K562 (cell line): ENCODE results near the gene PRSS27. TPM values are rescaled to one million over a fixed set of nuclear protein-coding genes. Genes with fewer than 3 reads are reported as not detected.

ENCODE experiments used
- CBX3 ChIP-seq, 2 experiments: IDR thresholded peaks; 1 replicate in 1 of 2; 2 replicates in 1 of 2; pipeline ENCODE4 v1.6.1; 2012; ENCODE audit warnings: inconsistent platforms in 2 of 2, low read length in 2 of 2, borderline replicate concordance in 1 of 2, control low read depth in 1 of 2
- DNMT1 ChIP-seq: fragments of 450-650 bp; IDR thresholded peaks from 2 replicates; pipeline ENCODE4 v1.6.1; 2016; ENCODE audit warnings: antibody characterized with exemption, mild to moderate bottlenecking
- MCM2 ChIP-seq: fragments of 450-650 bp; IDR thresholded peaks from 2 replicates; pipeline ENCODE4 v1.6.1; 2017; ENCODE audit warnings: low read depth, mild to moderate bottlenecking
- NFIX ChIP-seq: fragments of 250-450 bp; sonication (Bioruptor Pico); IDR thresholded peaks from 2 replicates; pipeline ENCODE4 v1.4.0; 2020; ENCODE audit warnings: low read depth, mild to moderate bottlenecking, moderate library complexity
- NONO ChIP-seq, 2 experiments: fragments of 200-400 bp in 1 of 2; fragments of 450-650 bp in 1 of 2; formaldehyde crosslinking in 1 of 2; IDR thresholded peaks; 2 replicates each; pipeline ENCODE4 v1.6.1; 2017; ENCODE audit warnings: low read depth in 2 of 2, mild to moderate bottlenecking in 2 of 2, moderate library complexity in 2 of 2, low read length in 1 of 2
- RCOR1 ChIP-seq, 2 experiments: IDR thresholded peaks; 2 replicates each; pipeline ENCODE4 v1.6.1; 2012; ENCODE audit warnings: low read depth in 2 of 2, low read length in 2 of 2, borderline replicate concordance in 1 of 2, improper control_type of control experiment in 1 of 2
- ZNF143 ChIP-seq: sonication (generic); formaldehyde crosslinking; IDR thresholded peaks from 2 replicates; pipeline ENCODE4 v1.9.0; 2022; ENCODE audit warnings: mild to moderate bottlenecking, missing genetic modification reagents
- polyA plus RNA-seq, 8 experiments: library from polyadenylated mRNA; depleted of rRNA in 4 of 8; stranded (reverse) in 5 of 8; unstranded in 3 of 8; fragments of >200 nt; fragmentation: Nextera tagmentation in 2 of 8; fragmentation: Illumina TruSeq in 1 of 8; extraction: Ambion mirVana in 2 of 8; extraction: Trizol in 1 of 8; gene quantifications; 2 replicates each; pipeline versions ENCODE4 v1.2.1 to v1.2.3, GENCODE V29; 2011 to 2014; ENCODE audit warnings: inconsistent platforms in 1 of 8, missing spikeins in 1 of 8
- total RNA-seq, 7 experiments: library from RNA; depleted of rRNA in 6 of 7; stranded (reverse); fragments of >200 nt in 6 of 7; fragmentation: Illumina TruSeq in 2 of 7; extraction: Trizol in 2 of 7; gene quantifications; 2 replicates each; pipeline versions ENCODE4 v1.2.1 to v1.2.3, GENCODE V29; 2011 to 2021; ENCODE audit warnings: low replicate concordance in 1 of 7
- TF ChIP-seq, protein P1 (sequence below), 2 experiments: fragments of 450-650 bp; IDR thresholded peaks; 2 replicates each; pipeline ENCODE4 v1.6.1; 2016; ENCODE audit warnings: mild to moderate bottlenecking in 2 of 2, borderline replicate concordance in 1 of 2, low read depth in 1 of 2, moderate library complexity in 1 of 2
- TF ChIP-seq, protein P2 (sequence below), 2 experiments: fragments of 450-650 bp; formaldehyde crosslinking in 1 of 2; IDR thresholded peaks; 2 replicates each; pipeline versions ENCODE4 v1.4.0 to v1.6.1; 2014 to 2020; ENCODE audit warnings: mild to moderate bottlenecking in 2 of 2, borderline replicate concordance in 1 of 2, low read depth in 1 of 2

Gene PRSS27
- total and polyA plus RNA-seq, 9 of the 15 experiments (the other 6 are each of a cell fraction or from before 2014, with no cell fraction given), result 0.09 to 0.20 (median 0.17) TPM; not detected in 5

DNA sequence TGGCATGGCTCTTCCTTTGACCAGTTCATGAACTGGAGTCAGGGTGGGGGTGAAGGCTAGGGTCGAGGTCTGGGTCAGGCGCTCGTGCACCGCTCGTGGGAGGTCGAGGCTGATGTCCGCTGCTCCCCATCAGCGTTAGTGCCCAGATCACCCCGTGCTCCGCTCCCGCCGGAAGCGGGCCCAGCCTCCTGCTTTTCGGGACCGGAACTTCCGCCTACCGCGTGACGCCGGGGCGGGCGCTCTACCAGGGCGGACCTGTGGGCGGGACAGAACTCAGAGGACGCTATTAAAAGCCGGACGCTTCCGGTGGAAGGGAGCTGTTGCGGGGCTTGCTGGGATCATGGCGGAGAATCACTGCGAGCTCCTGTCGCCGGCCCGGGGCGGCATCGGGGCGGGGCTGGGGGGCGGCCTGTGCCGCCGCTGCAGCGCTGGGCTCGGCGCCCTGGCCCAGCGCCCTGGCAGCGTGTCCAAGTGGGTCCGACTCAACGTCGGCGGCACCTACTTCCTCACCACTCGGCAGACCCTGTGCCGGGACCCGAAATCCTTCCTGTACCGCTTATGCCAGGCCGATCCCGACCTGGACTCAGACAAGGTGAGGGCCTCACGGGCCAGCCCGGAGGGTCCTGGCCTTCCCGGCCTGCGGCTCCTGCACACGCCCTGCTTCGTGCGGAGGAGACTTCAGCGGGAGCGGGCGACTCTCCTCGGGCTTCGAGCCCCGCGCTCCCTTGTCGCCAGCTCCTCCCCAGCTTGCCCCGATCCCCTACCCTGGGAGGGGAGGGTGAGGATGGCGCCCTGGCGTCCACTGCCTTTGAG is 37.6 kb downstream of the PRSS27 start, which contains the start of gene KCTD5 (continued):
- TF ChIP-seq, protein P1, sequence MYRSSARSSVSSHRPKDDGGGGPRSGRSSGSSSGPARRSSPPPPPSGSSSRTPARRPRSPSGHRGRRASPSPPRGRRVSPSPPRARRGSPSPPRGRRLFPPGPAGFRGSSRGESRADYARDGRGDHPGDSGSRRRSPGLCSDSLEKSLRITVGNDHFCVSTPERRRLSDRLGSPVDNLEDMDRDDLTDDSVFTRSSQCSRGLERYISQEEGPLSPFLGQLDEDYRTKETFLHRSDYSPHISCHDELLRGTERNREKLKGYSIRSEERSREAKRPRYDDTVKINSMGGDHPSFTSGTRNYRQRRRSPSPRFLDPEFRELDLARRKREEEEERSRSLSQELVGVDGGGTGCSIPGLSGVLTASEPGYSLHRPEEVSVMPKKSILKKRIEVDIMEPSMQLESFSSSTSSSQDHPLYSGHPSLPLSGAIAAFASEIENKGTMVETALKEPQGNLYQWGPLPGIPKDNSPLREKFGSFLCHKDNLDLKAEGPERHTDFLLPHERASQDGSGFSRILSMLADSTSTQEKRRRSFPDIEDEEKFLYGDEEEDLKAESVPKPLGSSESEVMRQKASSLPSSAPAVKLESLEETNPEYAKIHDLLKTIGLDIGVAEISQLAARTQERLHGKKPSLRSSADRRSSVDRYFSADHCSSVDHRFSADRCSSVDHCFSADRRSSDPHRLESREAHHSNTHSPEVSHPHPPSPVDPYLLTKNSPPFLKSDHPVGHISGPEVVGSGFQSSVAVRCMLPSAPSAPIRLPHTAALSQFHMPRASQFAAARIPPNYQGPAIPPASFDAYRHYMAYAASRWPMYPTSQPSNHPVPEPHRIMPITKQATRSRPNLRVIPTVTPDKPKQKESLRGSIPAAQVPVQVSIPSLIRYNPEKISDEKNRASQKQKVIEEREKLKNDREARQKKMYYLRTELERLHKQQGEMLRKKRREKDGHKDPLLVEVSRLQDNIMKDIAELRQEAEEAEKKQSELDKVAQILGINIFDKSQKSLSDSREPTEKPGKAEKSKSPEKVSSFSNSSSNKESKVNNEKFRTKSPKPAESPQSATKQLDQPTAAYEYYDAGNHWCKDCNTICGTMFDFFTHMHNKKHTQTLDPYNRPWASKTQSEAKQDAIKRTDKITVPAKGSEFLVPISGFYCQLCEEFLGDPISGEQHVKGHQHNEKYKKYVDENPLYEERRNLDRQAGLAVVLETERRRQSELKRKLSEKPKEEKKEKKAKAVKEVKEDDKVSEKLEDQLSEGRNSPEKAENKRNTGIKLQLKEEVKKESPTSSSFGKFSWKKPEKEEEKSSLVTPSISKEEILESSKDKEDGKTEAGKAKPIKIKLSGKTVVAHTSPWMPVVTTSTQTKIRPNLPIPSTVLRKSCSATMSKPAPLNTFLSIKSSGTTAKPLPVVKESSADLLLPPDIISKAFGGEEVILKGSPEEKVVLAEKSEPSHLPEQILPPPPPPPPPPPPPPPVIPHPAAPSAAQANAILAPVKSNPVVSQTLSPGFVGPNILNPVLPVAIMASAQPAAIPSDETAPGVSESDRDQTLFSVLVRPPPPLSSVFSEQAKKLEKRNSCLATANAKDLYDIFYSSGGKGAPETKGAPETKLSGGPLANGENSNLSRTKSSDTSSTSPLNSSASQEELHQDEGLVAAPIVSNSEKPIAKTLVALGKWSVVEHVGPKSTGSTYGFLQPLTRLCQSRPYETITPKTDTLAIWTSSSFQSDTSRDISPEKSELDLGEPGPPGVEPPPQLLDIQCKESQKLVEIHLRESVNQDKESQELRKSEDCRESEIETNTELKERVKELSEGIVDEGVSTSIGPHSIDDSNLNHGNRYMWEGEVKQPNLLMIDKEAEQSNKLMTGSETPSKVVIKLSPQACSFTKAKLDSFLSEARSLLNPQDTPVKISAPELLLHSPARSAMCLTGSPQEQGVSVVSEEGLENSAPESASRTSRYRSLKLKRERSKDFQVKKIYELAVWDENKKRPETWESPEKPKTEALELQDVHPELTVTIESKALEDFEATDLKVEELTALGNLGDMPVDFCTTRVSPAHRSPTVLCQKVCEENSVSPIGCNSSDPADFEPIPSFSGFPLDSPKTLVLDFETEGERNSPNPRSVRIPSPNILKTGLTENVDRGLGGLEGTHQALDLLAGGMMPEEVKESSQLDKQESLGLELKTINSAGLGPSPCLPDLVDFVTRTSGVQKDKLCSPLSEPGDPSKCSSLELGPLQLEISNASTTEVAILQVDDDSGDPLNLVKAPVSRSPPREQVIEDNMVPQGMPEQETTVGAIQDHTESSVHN (IDR thresholded peaks at IDR 0.05; ENCODE audit: borderline replicate concordance in 1 of 2, low read depth in 1 of 2), result 0 out of 4 replicates have a peak, but pooled peaks of 1 of the 2 experiments have one; percentile 33
- TF ChIP-seq NONO (IDR thresholded peaks at IDR 0.05; ENCODE audit: low read depth in 2 of 2, low read length in 1 of 2), result peak; percentile 89 to 91
- no peak for TF ChIP-seq NFIX
- no peak for TF ChIP-seq DNMT1
- peak in 1 of 2 experiments; percentile 68; a peak in 1 of 4 replicates for TF ChIP-seq RCOR1 (IDR thresholded peaks at IDR 0.05; ENCODE audit: borderline replicate concordance in 1 of 2, low read depth in 2 of 2, low read length in 2 of 2)
- no peak for TF ChIP-seq MCM2
- TF ChIP-seq, protein P2, sequence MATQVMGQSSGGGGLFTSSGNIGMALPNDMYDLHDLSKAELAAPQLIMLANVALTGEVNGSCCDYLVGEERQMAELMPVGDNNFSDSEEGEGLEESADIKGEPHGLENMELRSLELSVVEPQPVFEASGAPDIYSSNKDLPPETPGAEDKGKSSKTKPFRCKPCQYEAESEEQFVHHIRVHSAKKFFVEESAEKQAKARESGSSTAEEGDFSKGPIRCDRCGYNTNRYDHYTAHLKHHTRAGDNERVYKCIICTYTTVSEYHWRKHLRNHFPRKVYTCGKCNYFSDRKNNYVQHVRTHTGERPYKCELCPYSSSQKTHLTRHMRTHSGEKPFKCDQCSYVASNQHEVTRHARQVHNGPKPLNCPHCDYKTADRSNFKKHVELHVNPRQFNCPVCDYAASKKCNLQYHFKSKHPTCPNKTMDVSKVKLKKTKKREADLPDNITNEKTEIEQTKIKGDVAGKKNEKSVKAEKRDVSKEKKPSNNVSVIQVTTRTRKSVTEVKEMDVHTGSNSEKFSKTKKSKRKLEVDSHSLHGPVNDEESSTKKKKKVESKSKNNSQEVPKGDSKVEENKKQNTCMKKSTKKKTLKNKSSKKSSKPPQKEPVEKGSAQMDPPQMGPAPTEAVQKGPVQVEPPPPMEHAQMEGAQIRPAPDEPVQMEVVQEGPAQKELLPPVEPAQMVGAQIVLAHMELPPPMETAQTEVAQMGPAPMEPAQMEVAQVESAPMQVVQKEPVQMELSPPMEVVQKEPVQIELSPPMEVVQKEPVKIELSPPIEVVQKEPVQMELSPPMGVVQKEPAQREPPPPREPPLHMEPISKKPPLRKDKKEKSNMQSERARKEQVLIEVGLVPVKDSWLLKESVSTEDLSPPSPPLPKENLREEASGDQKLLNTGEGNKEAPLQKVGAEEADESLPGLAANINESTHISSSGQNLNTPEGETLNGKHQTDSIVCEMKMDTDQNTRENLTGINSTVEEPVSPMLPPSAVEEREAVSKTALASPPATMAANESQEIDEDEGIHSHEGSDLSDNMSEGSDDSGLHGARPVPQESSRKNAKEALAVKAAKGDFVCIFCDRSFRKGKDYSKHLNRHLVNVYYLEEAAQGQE (IDR thresholded peaks at IDR 0.05; ENCODE audit: borderline replicate concordance), result peak; percentile 34; the same call in 1 of the 2 replicates
- TF ChIP-seq, protein P2 (CRISPR knock-in tag; IDR thresholded peaks at IDR 0.05; ENCODE audit: low read depth), result no peak
- TF ChIP-seq CBX3 (IDR thresholded peaks at IDR 0.05; ENCODE audit: borderline replicate concordance in 1 of 2, low read length in 2 of 2), result peak in 1 of 2 experiments; percentile 63; a peak in 1 of 3 replicates
- peak; percentile 72 for TF ChIP-seq ZNF143 (CRISPR knock-in tag)
